Hematopoietic multipotent progenitor cell treated with erythropoietin and hydrocortisone succinate and interleukin-3 and kit ligand, for 8 days (in vitro differentiated cells): ENCODE results near the gene OSBP2.
A peak's percentile ranks its signal among the peaks of the same experiment; 100 is the strongest.
"Not testable (repeated sequence)": the region's sequence is repeated elsewhere in the genome, so short reads cannot be mapped to it uniquely, and the experiment has no call there.

Source experiments
- DNase-seq: peaks from one replicate; pipeline ENCODE4 v3.0.0-alpha.2; 2015

The OSBP2 gene

DNA sequence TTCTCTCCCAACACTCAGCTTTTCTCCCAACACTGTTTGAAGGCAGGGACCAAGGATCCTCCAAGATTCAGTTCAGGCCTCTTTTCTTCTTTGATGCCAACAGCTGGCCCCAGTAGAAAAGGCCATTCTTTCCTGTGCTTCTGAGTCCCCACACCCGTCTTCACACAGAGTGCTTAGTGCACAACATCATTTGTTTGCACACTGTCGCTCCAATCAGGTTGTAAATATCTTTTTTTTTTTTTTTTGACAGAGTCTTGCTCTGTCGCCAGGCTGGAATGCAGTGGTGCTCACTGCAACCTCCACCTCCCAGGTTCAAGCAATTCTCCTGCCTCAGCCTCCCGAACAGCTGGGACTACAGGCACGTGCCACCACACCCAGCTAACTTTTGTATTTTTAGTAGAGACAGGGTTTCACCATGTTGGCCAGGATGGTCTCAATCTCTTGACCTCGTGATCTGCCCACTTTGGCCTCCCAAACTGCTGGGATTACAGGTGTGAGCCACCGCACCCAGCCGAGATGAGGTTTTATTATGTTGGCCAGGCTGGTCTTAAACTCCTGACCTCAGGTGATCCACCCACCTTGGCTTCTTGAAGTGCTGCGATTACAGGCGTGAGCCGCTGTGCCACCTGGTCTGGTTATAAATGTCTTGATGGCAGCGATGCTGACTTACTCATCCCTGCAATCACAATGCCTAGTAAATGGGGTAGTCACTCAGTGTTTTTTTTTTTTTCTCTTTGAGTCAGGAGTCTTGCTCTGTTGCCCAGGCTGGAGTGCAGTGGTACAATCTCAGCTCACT is 14.6 kb upstream of the OSBP2 start:
- not testable (repeated sequence) for DNase-seq

DNA sequence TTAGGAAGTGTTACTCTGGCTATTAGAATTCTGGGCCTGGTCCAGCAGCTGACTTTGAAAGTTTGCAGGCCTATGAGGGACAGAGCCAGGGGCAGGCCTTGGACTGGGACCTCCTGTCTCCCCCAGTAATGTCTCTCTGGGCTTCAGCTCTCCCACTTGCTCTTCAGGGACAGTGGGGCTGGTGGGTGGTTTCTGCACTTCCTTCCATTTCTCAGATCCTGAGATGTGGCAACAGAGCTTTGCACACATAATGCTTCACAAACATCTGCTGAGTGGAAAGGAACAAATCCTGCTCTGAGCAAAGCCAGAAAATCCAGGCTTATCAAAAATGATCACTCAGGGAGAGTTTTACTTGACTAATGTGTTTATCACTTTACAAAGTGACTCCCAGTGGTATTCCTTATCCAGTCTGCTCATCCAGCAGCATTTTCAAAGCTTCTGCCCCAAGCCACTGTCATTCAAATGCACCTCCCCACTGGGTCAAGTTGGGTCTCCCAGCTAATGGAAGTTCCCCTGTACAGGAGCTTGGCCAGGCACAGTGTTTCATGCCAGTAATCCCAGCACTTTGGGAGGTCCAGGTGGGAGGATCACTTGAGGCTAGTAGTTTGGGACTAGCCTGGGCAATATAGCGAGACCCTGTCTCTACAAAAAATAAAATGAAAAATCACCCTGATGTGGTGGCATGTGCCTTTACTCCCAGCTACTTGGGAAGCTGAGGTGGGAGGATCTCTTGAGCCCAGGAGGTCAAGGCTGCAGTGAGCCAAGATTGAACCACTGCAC is 13.5 kb upstream of the OSBP2 start:
- no peak for DNase-seq

GRCh38 chr22:30681831-30682230 is 12.8 kb upstream of the OSBP2 start:
- no peak for DNase-seq

DNA sequence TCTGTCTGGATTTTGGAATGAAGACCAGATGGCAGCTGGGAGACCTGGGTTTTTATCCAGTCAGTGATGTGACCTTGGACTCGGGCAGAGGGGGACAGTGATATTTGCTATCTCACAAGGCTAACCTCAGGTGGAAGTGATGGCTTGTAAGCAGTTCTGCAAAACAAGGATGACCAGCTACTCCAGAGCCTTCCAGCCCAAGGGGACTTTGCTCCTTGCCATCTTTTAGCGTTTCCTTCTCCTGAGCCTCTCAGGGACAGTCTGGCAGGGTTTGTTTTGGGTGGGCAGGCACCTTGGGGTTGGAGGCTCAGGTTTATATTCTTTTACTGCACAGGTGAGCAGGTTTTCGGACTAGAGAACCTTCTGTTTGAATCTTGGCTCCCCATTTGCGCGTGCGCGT is 9.5 kb upstream of the OSBP2 start:
- no peak for DNase-seq

GRCh38 chr22:30687358-30687757 is 7.3 kb upstream of the OSBP2 start:
- DNase-seq: no peak

DNA sequence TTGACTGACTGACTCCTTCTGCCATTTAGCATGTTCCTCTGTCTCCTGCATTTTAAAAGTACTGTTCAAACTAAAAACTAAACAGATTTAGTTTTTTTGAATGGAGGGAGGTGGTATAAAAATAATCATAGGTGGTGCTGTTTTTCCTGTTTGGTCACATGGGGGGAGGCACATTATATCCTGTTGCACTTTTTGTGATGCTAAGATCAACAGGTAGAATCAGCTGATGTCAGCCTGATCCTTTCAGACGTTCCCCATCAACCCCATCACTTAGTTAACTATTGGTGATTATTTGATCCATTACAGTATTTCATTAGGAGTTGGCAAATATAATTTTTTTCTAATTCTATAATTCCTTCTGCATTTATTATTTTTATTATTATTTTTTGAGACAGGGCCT is 5.1 kb upstream of the OSBP2 start:
- DNase-seq: no peak

DNA sequence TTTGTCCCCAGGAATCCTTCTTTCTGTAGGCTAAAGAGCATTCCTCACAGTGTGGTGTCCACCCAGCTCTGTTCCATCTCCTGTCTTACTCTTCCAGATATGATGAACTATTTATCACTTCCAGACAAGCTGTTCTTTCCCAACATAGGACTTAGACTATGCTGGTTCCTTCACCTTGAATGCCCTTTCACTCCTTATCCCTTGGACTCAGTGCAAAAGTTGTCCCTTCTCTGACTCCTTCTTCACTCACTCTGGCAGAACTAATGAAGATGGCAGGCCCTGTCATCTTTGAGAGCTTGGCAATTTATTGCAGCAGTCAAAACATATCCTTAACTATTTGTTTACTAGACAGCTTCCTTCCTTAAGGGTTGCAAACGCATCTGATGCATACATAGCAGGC is 3.5 kb upstream of the OSBP2 start:
- no peak for DNase-seq

GRCh38 chr22:30694171-30694639 is 469 bp upstream of the OSBP2 start:
- DNase-seq: peak; percentile 30

DNA sequence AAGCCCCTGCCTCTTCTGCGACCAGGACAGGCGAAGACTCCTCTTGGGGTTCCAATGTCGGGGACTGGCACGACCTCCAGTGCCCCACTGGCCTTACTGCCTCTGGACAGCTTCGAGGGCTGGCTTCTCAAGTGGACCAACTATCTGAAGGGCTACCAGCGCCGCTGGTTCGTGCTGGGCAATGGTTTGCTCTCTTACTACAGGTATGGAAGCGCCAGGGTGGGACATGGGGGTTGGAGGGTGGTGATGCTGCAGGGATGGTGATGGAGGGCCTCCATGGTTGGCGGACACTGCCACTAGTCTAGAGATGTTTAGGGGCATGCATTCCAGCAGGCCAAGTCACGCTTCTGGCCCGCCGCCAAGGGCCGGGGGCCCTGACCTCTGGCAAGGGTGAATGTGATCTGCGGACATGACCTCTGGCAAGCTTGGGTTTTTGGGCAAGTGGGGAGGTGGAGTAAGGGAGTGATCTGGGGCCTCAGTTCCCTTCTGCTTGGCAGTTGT is 727 bp downstream of the OSBP2 start:
- DNase-seq: no peak

DNA sequence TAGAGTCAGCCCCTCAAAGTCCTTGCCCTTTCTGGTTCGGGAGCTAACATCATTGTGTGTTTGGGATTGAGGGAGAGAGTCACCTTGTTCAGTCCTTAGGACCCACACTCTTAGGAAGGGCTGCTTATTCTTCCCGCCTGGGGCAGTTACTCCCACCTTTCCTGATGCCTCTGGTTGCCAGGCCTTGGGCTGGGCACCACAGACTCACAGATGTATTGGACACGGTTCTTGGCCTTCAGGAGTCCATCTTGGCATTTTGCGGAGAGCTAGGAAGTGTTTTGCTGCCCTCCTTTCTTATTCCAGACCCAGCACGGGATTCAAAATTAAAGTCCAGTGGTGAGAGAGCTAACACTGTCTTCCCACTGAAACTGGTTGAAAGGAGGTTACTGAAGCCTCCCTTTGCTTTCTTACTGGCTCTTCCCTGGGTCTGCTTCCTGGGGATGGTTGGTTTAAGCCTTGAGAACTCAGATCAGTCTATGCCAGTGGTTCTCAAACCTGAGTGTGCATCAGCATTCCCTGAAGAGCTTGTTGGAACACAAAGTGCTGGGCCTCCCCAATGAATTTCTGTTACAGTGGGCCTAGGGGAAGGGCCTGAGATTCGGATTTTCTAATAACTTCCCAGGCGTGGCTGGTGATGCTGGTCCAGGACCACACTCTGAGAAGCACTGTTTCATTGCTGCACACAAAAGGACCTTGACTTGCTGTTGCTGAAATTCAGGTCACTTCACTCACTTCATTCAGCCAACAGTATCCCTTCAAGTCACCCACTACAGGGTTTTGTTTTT is 1.4 kb downstream of the OSBP2 start:
- DNase-seq: no peak

DNA sequence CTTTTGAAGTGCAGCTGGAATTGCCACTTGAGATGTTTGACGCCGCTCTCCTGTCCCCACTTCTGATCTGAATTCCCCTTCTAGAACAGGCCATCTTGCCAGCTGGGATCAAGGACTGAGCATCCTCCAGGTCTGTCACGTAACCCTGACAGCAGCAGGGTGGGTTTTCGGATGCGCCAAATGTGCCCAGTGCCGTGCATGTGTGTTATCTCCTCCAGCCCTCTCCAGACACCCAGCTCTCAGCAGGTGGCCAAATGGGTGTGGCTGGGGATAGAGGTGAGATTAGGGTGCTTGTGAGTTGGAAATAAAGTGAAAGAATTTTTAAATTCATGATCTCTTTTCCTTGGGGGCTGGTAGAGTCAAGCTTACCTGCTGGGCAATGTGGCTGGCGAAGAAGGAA is 3.3 kb downstream of the OSBP2 start:
- peak; percentile 54 for DNase-seq

- no peak for DNase-seq
These were observed 7.2 kb downstream of the OSBP2 start for GRCh38 chr22:30701872-30702271.

GRCh38 chr22:30702856-30703255 is 8.2 kb downstream of the OSBP2 start:
- DNase-seq: no peak

- no peak for DNase-seq
These were observed 10.3 kb downstream of the OSBP2 start for GRCh38 chr22:30704978-30705377.

DNA sequence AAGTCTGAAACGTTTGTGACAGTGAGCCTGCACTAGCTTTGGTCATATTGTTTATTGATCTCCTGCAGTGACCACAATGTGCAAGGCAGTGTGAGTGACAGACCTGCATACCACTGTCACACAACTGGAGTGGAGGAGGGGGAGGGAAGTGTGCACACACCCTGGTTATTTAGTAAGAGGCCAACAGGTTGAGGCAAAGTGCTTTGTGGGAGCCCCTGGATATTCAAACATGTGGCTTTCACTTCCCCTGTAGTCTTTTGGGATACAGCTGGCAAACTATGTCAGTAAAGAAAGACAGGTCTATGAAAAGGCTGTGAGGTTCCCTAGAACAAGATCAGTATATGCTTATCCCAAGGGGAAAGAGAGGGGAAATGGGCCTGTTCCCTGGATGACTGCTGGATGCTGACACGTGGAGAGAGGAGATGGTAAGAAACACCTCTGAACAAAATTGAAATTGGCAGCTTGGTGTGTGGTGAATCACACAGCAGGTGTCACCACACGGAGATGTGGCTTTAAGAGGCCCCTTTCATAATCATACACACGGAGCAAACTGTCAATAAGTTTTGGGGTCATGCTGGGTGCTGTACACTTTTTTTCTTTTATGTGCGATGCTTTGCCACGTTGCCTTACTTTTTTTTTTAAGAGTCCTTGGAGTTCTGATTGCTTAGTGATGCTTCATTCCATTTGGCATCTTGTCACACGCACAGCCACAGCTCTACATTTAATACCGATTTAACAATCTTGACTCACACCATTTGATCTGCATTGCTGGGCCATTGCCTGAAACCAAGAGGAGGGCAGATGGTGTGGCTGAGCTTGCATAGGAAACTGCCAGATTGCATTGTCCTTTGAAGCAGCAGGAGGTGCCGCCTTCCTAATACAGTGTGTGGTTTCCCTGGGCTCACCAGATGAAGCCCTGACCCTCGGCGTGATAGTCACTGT is 11.3 kb downstream of the OSBP2 start:
- DNase-seq: no peak

- DNase-seq: not testable (repeated sequence)
These were observed 15.3 kb downstream of the OSBP2 start for GRCh38 chr22:30709980-30710379.

GRCh38 chr22:30712094-30712493 is 17.4 kb downstream of the OSBP2 start:
- no peak for DNase-seq

- no peak for DNase-seq
These were observed 19.4 kb downstream of the OSBP2 start for GRCh38 chr22:30714062-30714461.

DNA sequence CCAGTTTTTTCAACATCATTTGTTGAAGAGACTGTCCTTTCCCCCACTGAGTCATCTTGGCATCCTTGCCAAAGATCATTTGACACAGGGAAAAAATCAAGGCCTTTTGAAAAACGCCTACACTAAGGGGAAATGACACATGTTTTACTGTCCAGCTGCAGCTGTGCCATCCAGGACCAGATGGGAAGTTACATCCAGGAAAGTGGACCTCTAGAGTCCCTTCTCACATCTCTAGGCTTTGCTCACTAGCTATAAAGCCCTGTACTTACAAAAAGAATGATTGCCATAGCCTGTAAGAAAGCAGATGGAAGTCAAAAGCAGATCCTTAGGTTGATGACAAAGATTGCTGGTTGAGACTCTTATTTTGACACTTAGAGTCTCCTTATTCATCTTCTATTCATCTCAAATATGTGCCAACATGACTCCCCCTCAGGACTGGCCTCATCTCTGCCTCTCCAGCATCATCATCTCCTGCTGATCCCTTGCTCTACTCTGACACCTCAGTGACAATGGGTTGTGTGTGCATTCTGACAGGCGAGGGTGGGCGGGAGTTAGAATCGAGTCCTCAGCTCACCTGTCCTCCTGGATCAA is 22.8 kb downstream of the OSBP2 start:
- DNase-seq: no peak

DNA sequence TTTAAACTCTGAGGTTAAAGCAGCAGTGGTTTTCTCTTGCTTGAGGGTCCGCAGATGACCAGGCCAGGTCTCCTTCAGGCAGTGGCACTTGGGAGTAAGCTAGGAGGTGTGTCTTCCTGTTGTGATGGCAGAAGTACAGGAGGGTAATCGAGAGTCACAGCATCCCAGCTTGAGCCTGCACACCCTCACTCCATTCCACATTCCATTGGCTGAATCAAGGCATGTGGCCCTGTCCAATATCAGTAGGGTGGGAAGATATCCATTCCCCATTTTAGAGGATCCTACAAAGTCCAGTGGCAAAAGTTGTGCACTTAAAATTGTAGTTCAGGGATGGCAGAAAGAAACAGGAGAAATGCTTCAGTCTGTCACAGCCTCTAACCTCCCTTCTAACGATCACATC is 23.3 kb downstream of the OSBP2 start:
- no peak for DNase-seq

- no peak for DNase-seq
These were observed 23.8 kb downstream of the OSBP2 start for GRCh38 chr22:30718491-30718890.

GRCh38 chr22:30718938-30719337 is 24.3 kb downstream of the OSBP2 start:
- DNase-seq: no peak
